Loucy (cell line): ENCODE data around the gene PRDM2.

Experiments used
- H2AFZ ChIP-seq: fragments of 200-600 bp; sonication (generic); 2 replicates; pipeline ENCODE4 v1.6.0; 2016; ENCODE audit warnings: antibody characterized with exemption, mild to moderate bottlenecking, low read length, moderate library complexity
- H3F3A ChIP-seq: fragments of 200-600 bp; 2 replicates; pipeline ENCODE4 v1.6.0; 2016; ENCODE audit warnings: antibody characterized with exemption, low read depth, mild to moderate bottlenecking
- H3K27me3 ChIP-seq: fragments of 200-600 bp; sonication (generic); 2 replicates; pipeline ENCODE4 v1.6.1; 2014; ENCODE audit warnings: low read length, mild to moderate bottlenecking; ENCODE audit not compliant: insufficient read depth, poor library complexity, severe bottlenecking
- H3K36me3 ChIP-seq: fragments of 200-600 bp; sonication (generic); 2 replicates; pipeline ENCODE4 v1.6.1; 2016; ENCODE audit warnings: low read length; ENCODE audit not compliant: insufficient read depth
- H3K4me1 ChIP-seq: fragments of 200-600 bp; sonication (generic); 2 replicates; pipeline ENCODE4 v1.5.1; 2014; ENCODE audit warnings: low read length, mild to moderate bottlenecking; ENCODE audit not compliant: insufficient read depth, poor library complexity, severe bottlenecking
- H3K4me2 ChIP-seq: fragments of 200-600 bp; sonication (generic); 2 replicates; pipeline ENCODE4 v1.6.0; 2014; ENCODE audit warnings: antibody characterized with exemption, low read length, low read depth, mild to moderate bottlenecking; ENCODE audit not compliant: poor library complexity, severe bottlenecking
- H3K4me3 ChIP-seq: fragments of 200-600 bp; sonication (generic); 2 replicates; pipeline ENCODE4 v1.5.1; 2014; ENCODE audit warnings: low read length, mild to moderate bottlenecking, mixed read lengths; ENCODE audit not compliant: poor library complexity, severe bottlenecking
- H3K79me2 ChIP-seq: fragments of 200-600 bp; sonication (generic); 2 replicates; pipeline ENCODE4 v1.6.1; 2014; ENCODE audit warnings: low read length; ENCODE audit not compliant: insufficient read depth
- H3K9ac ChIP-seq: fragments of 200-600 bp; sonication (generic); 2 replicates; pipeline ENCODE4 v1.6.0; 2014; ENCODE audit warnings: mild to moderate bottlenecking, low read depth, low read length, moderate library complexity; ENCODE audit not compliant: poor library complexity, severe bottlenecking
- H3K9me2 ChIP-seq: fragments of 200-600 bp; sonication (generic); replicated peaks from 2 replicates; pipeline ENCODE4 v1.6.1; 2016; ENCODE audit warnings: low read depth, low read length, mixed read lengths
- H3K9me3 ChIP-seq: fragments of 200-600 bp; sonication (generic); 2 replicates; pipeline ENCODE4 v1.6.1; 2014; ENCODE audit warnings: mild to moderate bottlenecking, antibody characterized with exemption, low read length, low read depth; ENCODE audit not compliant: insufficient read depth
- H4K20me1 ChIP-seq: fragments of 200-600 bp; sonication (generic); 2 replicates; pipeline ENCODE4 v1.6.0; 2014; ENCODE audit warnings: antibody characterized with exemption, low read length, mild to moderate bottlenecking; ENCODE audit not compliant: insufficient read depth, poor library complexity, severe bottlenecking
- EZH2phosphoT487 ChIP-seq: fragments of 200-600 bp; IDR thresholded peaks from 2 replicates; pipeline ENCODE4 v1.6.1; 2018; ENCODE audit warnings: antibody characterized with exemption, mild to moderate bottlenecking, moderate library complexity, borderline replicate concordance
- TF ChIP-seq, protein P1 (sequence below): fragments of 200-600 bp; sonication (generic); conservative IDR thresholded peaks from 2 replicates; pipeline ENCODE4 v1.5.1; 2014; ENCODE audit warnings: mild to moderate bottlenecking, antibody characterized with exemption, low read length

Gene PRDM2

DNA sequence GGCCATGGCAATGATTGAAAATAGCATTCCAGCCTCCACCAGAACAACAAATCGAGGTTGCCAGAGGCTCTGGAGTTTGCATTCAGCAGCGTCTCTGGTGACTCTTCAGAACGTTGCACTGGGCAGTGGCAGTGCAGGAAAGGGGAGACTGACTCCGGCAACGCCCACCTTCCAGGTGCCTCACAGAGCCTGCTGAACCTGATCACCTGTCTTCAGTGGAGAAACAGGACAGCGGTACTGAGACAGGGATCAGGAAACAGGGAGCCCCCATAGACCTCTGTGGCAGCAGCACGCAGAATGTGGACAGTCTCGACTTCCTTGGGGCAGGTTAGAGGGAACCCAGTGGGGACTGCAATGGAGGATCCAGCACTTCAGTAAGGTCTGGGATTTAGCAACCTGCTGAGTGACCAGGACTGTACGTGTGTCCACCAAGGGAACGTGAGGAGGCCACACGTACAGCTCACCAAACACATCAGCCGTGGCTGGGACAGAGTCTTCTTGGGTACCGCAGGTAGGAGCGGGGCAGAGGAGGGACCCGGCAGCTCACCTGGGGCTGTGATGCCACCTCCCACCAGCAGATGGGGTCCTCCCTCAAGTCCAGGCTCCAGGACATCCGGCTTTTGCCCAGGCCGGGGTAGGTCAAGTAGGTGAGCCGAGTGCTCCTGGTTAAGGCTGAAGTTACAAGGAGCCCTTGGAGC is 128.6 kb downstream of the PRDM2 start:
- Histone ChIP-seq H3F3A (no peaks in the 10 kb centered on the region), H3K4me1 (no peaks in the 10 kb centered on the region), H2AFZ (peak overlapping the region; percentile 75; the same call in 1 of the 2 replicates), H3K9me2 (no peaks in the 10 kb centered on the region), H3K9ac (no peak overlapping the region), H3K36me3 (peaks cover 6% of the 10 kb centered on the region; the same call in 1 of the 2 replicates), H3K4me2 (peak overlapping the region; percentile 60), H3K27me3 (no peaks in the 10 kb centered on the region), H3K4me3 (peak overlapping the region; percentile 64), H3K9me3 (no peaks in the 10 kb centered on the region), H3K79me2 (no peaks in the 10 kb centered on the region), H4K20me1 (no peaks in the 10 kb centered on the region)
- TF ChIP-seq EZH2phosphoT487 = no peak
- TF ChIP-seq, protein P1, sequence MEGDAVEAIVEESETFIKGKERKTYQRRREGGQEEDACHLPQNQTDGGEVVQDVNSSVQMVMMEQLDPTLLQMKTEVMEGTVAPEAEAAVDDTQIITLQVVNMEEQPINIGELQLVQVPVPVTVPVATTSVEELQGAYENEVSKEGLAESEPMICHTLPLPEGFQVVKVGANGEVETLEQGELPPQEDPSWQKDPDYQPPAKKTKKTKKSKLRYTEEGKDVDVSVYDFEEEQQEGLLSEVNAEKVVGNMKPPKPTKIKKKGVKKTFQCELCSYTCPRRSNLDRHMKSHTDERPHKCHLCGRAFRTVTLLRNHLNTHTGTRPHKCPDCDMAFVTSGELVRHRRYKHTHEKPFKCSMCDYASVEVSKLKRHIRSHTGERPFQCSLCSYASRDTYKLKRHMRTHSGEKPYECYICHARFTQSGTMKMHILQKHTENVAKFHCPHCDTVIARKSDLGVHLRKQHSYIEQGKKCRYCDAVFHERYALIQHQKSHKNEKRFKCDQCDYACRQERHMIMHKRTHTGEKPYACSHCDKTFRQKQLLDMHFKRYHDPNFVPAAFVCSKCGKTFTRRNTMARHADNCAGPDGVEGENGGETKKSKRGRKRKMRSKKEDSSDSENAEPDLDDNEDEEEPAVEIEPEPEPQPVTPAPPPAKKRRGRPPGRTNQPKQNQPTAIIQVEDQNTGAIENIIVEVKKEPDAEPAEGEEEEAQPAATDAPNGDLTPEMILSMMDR = peak; percentile 83

DNA sequence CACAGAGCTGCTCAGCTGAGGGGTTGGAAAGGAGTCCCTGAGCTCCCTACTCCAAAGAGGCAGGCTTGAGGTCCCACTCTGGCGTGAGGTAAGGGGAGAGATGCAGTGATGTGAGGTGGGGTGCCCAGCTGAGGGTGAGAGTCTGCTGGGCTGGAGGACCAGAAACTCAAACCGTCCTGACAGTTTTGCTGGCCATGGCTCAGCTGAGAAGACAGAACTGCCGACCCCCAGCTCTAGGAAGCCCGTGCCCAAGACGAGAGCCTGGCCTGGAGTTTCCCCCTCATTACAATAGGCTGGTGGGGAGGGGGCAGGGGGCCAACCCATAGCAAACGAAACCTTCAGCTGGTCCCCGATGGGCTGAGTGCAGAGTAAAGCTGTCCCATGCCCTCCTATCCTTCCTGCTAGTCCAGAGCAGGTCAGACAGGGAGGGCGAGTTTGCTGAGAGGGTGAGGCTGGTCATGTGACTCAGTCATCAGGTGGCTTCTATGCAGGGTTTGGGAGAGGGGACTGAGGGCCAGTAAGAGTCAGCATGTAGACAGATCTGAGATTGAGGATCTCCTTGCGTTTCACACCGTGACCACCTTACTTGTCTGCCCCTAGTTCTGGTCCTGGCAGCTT is 129.3 kb downstream of the PRDM2 start:
- Histone ChIP-seq H3K4me3 (peak overlapping the region; percentile 64), H3K36me3 (peaks cover 6% of the 10 kb centered on the region; the same call in 1 of the 2 replicates), H3K4me1 (no peaks in the 10 kb centered on the region), H3K4me2 (peak overlapping the region; percentile 60), H4K20me1 (no peaks in the 10 kb centered on the region), H3K79me2 (no peaks in the 10 kb centered on the region), H3K9me3 (no peaks in the 10 kb centered on the region), H3F3A (no peaks in the 10 kb centered on the region), H3K9me2 (no peaks in the 10 kb centered on the region), H3K9ac (no peak overlapping the region), H2AFZ (peak overlapping the region; percentile 75; the same call in 1 of the 2 replicates), H3K27me3 (no peaks in the 10 kb centered on the region)
- TF ChIP-seq, protein P1 = 0 out of 2 replicates have a peak, but pooled peaks have one; percentile 7
- TF ChIP-seq EZH2phosphoT487 = no peak

DNA sequence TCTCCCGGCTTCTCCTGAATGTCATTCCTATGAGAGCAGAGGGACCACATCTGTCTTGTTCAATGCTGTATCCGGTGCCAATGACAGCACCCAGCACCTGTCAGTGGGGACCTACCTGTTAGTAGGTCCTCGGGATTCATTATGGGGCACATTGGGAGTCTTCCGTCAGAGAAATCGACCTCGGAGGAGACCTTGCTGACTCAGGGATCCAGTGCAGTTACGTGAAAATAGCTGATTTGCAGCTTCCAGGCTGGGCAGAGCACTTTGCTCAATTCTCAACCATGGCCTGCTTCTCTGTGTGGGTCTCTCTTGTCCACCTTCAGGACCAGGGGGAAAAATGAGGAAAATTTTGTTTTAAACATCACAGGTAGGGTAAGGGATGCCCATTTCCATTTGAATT is 130.2 kb downstream of the PRDM2 start:
- no peaks in the 10 kb centered on the region for H3K9me2 ChIP-seq
- no peaks in the 10 kb centered on the region for H3K9me3 ChIP-seq
- no peak overlapping the region for H3K4me2 ChIP-seq
- TF ChIP-seq, protein P1 = no peak
- TF ChIP-seq EZH2phosphoT487 = no peak
- H3K27me3 ChIP-seq = no peaks in the 10 kb centered on the region
- H2AFZ ChIP-seq = no peak overlapping the region
- no peak overlapping the region for H3K4me3 ChIP-seq
- no peaks in the 10 kb centered on the region for H3K4me1 ChIP-seq
- H3K9ac ChIP-seq = no peak overlapping the region
- H4K20me1 ChIP-seq = no peaks in the 10 kb centered on the region
- H3K79me2 ChIP-seq = no peaks in the 10 kb centered on the region
- no peaks in the 10 kb centered on the region for H3F3A ChIP-seq
- no peaks in the 10 kb centered on the region for H3K36me3 ChIP-seq
